Stimulated activated CD4-positive, alpha-beta T cell treated with anti-CD3 and anti-CD28 coated beads, Interleukin-2, amount 100 ng/mL, for 24 hours (primary cell): ENCODE measurements around the gene TANGO6.
"Not testable (repeated sequence)": the region's sequence is repeated elsewhere in the genome, so short reads cannot be mapped to it uniquely, and the experiment has no call there.

Source experiments
- DNase-seq, 2 donors: peaks; one replicate each; pipeline ENCODE4 v3.0.0-alpha.2; 2020

The TANGO6 gene

DNA sequence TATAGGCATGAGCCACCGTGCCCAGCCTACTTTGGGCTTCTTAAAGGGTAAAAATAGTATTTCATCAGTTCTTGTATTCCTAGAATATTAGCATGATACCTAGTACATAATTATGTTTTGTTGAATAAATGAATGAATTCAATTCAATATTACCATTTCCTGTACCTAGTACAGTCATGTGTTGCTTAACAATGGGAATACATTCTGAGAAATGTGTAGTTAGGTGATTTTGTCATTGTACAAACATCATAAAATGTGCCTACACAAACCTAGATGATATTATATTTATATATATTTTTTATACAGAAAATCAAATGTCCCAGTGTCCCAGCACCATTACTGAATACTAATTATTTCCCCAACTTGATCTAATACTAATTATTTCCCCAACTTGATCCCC is 176.5 kb downstream of the TANGO6 start:
- DNase-seq = no peak

DNA sequence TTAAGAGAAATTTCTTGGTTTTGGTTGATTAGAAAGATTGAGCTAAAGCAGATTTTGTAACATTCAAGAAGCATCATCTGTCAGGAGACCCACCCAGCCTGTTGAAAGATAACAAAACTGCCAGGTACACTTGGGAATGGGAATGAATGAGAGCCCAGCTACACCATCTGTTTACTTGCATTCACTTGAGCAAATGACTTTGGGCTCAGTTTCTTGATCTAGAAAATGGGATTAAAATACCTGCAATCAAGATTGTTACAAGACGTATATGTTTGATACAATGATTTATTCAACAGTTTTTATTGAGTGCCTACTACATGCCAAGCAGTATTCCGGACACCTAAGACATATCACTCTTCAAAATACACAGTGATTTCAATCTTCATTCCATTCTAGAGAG is 185.8 kb downstream of the TANGO6 start:
- DNase-seq = no peak

- no peak for DNase-seq
Observed at GRCh38 chr16:69031877-69032301, 188.6 kb downstream of the TANGO6 start.

DNA sequence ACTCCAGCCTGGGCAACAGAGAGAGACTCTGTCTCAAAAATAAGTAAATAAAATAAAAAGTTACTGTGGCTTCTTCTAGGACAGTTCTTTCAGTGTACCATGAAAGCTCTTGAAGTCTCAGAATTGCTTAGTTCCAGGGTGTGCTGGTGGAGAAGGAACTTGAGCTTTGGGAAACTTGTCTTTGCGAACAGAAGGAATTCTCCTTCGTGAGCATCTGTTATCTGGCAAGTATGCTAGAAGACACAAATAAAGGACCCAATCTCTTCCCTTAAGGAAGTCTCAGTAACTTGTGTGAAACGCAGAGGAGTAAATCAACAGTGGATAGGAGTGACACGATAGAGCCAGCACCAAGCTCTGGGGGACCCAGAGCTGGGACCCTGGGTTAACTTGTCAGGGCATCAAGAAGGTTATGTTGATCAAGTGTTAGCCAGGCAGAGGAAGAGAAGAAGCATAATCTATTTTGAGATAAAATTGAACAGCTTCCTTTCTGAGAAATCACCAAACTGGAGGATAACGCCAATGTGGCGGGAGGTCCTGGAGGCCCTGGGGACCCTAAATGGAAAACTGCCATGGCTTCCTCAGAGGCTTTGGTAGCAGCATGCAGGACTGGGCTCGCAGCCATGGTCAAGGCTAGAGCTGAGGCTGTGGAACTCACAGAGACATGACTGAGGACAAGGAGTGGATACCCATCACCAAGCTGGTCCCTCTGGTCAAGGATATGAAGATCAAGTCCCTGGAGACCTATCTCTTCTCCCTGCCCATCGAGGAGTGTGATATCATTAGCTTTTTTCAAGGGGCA is 190.0 kb downstream of the TANGO6 start:
- no peak for DNase-seq

GRCh38 chr16:69035375-69035774 is 192.0 kb downstream of the TANGO6 start:
- no peak for DNase-seq

GRCh38 chr16:69036399-69037091 is 193.2 kb downstream of the TANGO6 start:
- no peak for DNase-seq

DNA sequence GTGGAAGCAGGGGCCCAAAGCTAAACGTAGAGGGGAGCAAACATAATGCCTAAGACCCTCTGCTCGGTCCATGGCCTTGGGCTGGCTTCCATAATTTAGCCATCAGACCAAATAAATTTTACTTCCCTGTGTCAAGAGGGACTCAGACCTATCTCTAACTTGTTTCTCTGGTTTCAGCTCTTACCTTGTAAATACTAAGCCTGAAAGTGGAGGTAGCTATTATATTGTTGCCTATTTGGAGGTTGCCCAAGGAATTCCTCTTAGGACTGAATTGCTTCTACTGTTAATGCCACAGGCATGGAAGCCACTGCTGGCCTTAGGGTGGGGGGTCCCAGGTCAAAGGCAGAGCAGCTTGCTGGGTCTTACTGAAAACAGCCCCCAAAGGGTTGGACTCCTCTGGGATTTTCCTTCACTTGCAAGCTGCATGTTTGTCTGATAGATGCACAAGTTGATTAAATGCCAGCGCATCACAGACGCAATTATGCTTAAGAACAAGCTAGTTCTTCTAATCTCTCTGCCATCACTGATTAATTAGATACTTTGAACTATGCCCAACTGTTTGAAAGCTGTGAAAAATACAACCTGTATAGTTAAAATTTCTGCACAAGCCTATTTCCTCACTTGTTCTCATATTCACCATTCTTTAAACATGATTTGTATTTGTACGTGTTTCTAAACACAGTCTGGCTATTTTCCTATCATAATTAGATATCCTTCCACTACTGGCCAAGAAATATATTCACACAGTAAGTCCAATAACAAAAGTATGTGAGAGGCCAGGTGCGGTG is 194.2 kb downstream of the TANGO6 start:
- DNase-seq = no peak

GRCh38 chr16:69039333-69039941 is 196.1 kb downstream of the TANGO6 start:
- no peak for DNase-seq

DNA sequence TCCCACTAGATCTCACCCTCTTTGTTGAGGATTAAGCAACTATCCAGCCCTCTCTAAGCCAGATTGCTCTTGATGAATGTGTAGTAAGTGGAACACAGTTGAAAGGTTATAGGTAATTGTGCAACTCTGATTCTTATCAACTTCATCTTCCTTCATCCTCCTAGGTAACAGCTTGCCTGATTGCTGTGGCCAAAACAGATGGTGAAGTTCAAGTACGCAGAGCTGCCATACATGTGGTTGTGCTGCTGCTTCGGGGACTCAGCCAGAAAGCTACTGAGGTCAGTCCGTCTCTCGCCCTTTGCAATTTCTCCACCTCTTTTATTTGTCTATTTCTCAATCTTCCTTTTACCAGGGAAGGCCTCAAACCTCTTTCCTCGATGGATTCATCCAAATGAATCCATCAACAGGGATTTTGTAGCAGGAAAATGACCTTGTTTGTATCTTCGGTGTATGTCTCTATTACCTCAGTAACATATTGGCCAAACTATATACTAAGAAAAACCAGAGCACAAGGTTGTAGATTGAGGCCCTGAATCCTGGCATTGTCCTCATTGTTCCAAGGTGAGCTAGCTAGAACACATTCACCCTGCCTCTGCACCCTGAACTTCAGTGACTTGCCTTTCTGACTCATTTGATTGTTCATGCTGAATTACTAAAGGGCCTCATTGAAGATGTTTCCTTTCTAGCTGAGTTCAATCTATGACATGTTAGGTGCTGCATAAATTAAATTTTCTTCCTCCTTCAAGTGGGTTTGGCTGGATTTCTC is 197.0 kb downstream of the TANGO6 start:
- DNase-seq = no peak

- no peak for DNase-seq
Observed at GRCh38 chr16:69048328-69049120, 205.2 kb downstream of the TANGO6 start.

- DNase-seq = no peak
Observed at GRCh38 chr16:69049146-69049545, 205.8 kb downstream of the TANGO6 start.

DNA sequence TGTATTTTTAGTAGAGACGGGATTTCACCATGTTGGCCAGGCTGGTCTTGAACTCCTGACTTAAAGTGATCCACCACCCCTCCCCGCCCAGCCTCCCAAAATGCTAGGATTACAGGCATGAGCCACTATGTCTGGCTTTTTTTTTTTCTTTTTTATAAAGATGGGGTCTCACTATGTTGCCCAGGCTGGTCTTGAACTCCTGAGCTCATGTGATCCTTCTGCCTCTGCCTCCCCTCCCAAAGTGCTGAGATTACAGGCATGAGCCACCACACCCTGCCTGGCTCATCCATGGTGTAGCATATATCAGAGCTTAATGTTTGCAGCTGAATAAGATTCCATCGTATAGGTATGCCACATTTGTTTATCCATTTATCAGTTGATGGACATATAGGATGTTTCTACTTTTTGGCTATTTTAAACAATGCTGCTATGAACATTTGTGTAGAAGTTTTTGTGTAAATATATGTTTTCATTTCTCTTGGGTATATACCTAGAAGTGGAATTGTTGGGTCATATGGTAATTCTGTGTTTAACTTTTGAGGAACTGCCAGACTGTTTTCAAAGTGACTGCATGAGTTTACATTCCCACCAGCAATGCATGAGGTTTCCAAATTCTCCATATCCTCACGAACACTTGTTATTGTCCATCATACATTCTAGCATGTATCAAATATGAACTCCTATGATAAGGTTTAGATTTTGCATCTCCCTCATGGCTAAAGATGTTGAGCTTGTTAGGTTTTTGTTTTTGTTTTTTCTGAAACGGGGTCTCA is 206.5 kb downstream of the TANGO6 start:
- no peak for DNase-seq

DNA sequence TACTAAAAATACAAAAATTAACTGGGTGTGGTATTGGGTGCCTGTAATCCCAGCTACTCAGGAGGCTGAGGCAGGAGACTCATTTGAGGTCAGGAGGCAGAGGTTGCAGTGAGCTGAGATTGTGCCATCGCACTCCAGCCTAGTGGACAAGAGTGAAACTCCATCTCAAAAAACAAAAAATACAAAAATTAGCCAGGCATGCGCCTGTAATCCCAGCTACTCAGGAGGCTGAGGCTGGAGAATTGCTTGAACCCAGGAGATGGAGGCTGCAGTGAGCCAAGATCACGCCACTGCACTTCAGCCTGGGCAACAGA is 208.1 kb downstream of the TANGO6 start:
- DNase-seq = not testable (repeated sequence)

DNA sequence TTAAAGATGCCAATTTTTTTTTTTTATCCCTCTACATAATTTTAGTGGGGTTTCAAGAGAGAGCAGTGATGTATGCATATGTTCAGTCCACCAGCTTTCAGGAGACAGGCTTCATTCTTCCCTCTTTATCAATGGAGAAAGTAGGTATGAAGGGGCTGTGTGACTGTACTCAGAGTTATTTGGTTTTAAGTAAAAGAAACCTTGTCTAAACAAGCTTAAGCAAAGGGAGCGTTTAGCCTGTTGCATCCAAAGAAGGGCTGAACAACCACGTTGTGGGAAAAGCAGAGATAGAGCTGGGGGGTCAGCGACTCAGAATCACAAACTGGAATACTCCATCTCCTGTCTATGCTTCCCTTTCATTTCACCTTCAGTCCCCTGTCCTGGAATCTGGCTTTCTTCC is 211.7 kb downstream of the TANGO6 start:
- DNase-seq = no peak

DNA sequence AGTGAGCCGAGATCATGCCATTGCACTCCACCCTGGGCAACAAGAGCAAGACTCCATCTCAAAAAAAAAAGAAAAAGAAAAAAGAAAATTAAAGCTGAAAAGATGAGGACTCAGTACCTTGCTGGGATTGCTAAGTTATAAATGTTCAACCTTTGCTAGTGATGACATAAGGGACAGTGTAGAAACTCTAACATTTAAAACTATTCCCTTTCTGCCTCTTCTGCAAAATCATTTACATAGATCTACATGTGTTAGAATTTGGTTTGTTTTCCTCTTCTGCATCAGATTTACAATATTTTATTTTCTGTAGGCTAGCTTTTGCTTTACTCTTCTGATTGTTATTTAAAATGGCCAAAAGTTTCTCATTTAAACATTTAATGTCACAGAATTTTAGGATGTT is 212.6 kb downstream of the TANGO6 start:
- DNase-seq = no peak

- no peak for DNase-seq
Observed at GRCh38 chr16:69056421-69056820, 213.1 kb downstream of the TANGO6 start.

DNA sequence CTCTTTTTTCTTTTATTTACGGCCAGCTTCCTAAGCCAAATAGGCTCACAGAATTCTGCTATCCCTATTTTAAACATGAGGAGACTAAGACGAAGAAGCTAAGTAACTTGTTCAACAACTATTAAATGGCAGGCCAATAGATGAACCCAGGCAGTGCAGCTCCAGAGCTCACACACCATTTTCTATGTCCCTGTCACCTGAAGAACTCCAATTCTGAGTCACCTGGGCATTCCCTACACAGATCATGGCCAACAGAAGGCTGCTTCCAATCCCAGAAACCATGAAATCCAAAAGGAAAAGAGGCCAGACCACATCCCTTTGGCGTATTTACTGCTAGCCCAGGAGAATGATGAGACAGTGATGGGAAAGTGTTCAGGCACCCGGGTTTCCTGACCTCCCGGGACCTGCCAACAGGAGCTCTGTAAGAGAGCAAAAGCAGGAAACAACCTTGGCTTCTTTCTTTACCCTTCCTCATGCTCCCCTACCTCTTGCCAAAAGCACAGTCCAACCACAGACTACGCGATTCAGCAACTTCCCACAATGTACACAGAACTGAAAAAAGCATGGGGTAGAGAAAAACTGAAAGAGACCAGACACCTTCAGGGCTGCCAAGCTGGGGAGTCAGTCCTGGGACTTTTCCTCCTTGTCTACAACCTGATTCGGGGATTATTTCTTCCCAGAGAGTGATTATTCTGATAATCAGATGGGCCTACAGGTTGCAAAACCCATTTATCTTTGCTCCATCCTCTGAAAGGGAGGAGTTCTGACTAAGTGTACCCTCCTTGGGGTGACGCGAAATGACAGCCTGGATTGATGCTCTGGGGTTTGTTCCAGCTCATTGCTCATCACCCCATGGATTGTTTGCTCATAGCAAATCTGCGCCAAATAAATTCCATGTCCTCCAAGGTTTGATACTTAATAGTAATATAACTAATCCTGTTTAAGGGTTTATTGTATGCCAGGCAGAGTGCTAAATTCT is 214.4 kb downstream of the TANGO6 start:
- DNase-seq = no peak

- not testable (repeated sequence) for DNase-seq
Observed at GRCh38 chr16:69063491-69063890, 220.2 kb downstream of the TANGO6 start.

DNA sequence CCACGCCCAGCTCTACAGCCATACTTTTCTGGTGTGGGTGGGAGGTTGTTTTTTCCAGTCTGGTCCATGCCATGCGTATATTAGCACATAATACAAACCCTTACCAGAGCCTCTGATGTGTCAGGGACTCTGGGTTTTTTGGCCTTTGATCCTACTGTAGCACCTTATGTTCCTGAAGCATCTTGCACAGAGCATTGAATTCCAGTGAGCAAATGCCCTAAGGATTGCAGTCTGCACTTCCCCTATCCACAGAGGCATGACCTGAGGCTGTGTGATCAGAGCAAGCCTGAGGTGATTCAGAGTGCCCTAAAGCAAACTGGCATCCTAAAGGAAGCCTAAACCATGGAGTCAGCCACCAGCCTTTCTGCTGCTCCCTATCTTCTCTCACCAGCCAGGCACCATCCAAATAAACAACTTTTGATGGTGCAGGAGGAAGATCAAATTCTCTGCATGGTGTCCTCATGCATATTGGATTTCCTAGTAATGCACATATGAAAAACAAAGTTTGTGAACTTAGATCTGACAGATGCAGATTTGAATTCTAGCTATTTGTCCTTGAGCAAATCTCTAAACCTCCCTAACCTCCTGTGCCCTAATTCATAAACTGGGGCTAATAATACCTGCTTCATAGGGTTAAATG is 220.9 kb downstream of the TANGO6 start:
- DNase-seq = no peak
